Endothelial cell of umbilical vein (primary cell): Measurements from ENCODE around the gene LRRTM4. TPM values are rescaled to one million over a fixed set of nuclear protein-coding genes. Genes with fewer than 3 reads are reported as not detected.

ENCODE experiments used
- BruUV-seq: library from RNA; stranded (reverse); fragments of 400-500 nt; replicated peaks from 2 replicates; lab custom pipeline; 2021; lab: Mats Ljungman, UMichigan
- CTCF ChIA-PET: fragments of 300-600, 350-600 bp; sonication (Branson Sonifier 250); formaldehyde crosslinking; loops from one replicate; lab custom pipeline; 2021; ENCODE audit warnings: antibody characterized with exemption, inconsistent platforms; lab: Charles Lee
- POLR2A ChIA-PET: fragments of 300-600, 350-600 bp; sonication (Branson Sonifier 250); formaldehyde crosslinking; loops from one replicate; lab custom pipeline; 2021; ENCODE audit warnings: antibody characterized with exemption, inconsistent platforms; lab: Charles Lee
- DNase-seq: peaks from one replicate; pipeline ENCODE4 v3.0.0-alpha.2; 2011; ENCODE audit warnings: low read depth, low spot score
- FAIRE-seq: peaks from 2 replicates; lab custom pipeline; 2011; peaks lifted over from hg19 to GRCh38; lab: Jason Lieb, UNC
- H2AFZ ChIP-seq: 2 replicates; pipeline ENCODE4 v1.6.0; 2012; ENCODE audit warnings: low read depth, low read length, control low read depth, inconsistent platforms
- H3K27ac ChIP-seq: 2 replicates; pipeline ENCODE4 v1.5.1; 2011; ENCODE audit warnings: low read depth, mild to moderate bottlenecking, control low read depth, low read length, moderate library complexity; ENCODE audit not compliant: insufficient read depth
- H3K27me3 ChIP-seq, 2 experiments: 2 replicates each; pipeline versions ENCODE4 v1.6.0 to v1.6.1; 2011; ENCODE audit warnings: low read length in 2 of 2, mixed read lengths in 1 of 2; ENCODE audit not compliant: control insufficient read depth in 2 of 2, insufficient read depth in 2 of 2
- H3K36me3 ChIP-seq, 2 experiments: 2 replicates in 1 of 2; 3 replicates in 1 of 2; pipeline ENCODE4 v1.5.1; 2011; ENCODE audit warnings: low read length in 2 of 2, mild to moderate bottlenecking in 1 of 2, moderate library complexity in 1 of 2; ENCODE audit not compliant: control insufficient read depth in 2 of 2, insufficient read depth in 2 of 2; ENCODE audit errors: extremely low read depth in 1 of 2
- H3K4me1 ChIP-seq: 3 replicates; pipeline ENCODE4 v1.5.1; 2011; ENCODE audit warnings: mild to moderate bottlenecking, low read length; ENCODE audit not compliant: control insufficient read depth, insufficient read depth; ENCODE audit errors: extremely low read depth
- H3K4me2 ChIP-seq: 2 replicates; pipeline ENCODE4 v1.6.1; 2011; ENCODE audit warnings: low read length, control low read depth, mixed read lengths; ENCODE audit not compliant: insufficient read depth
- H3K4me3 ChIP-seq, 3 experiments: fragments of 200-600 bp in 1 of 3; sonication (generic), shearing (Covaris generic) in 1 of 3; replicated peaks in 1 of 3; 2 replicates each; pipeline ENCODE4 v1.5.1; 2011 to 2016; ENCODE audit warnings: control low read depth in 3 of 3, low read length in 3 of 3, mild to moderate bottlenecking in 2 of 3, inconsistent platforms in 1 of 3, low read depth in 1 of 3, moderate library complexity in 1 of 3; ENCODE audit not compliant: insufficient read depth in 1 of 3
- H3K79me2 ChIP-seq: 2 replicates; pipeline ENCODE4 v1.6.0; 2012; ENCODE audit warnings: low read length, inconsistent platforms; ENCODE audit not compliant: control insufficient read depth, insufficient read depth
- H3K9ac ChIP-seq: replicated peaks from 2 replicates; pipeline ENCODE3; 2011; ENCODE audit warnings: low read length, control low read depth; ENCODE audit not compliant: insufficient read depth; ENCODE audit errors: extremely low read depth
- H3K9me1 ChIP-seq: replicated peaks from 3 replicates; pipeline ENCODE4 v1.6.0; 2011; ENCODE audit warnings: mild to moderate bottlenecking, low read length; ENCODE audit not compliant: control insufficient read depth, insufficient read depth; ENCODE audit errors: extremely low read depth
- H3K9me3 ChIP-seq: replicated peaks from 2 replicates; pipeline ENCODE4 v1.5.1; 2012; ENCODE audit warnings: low read length, inconsistent platforms; ENCODE audit not compliant: control insufficient read depth, insufficient read depth
- H4K20me1 ChIP-seq: replicated peaks from 2 replicates; pipeline ENCODE3; 2011; ENCODE audit warnings: mild to moderate bottlenecking, low read length; ENCODE audit not compliant: control insufficient read depth, insufficient read depth; ENCODE audit errors: extremely low read depth
- EZH2 ChIP-seq: IDR thresholded peaks from 2 replicates; pipeline ENCODE4 v1.6.1; 2012; ENCODE audit warnings: borderline replicate concordance, low read depth, mild to moderate bottlenecking, moderate library complexity, low read length, inconsistent platforms; ENCODE audit not compliant: severe bottlenecking
- FOS ChIP-seq: IDR thresholded peaks from 2 replicates; pipeline ENCODE4 v1.6.1; 2011; ENCODE audit warnings: mild to moderate bottlenecking, low read length, moderate library complexity, borderline replicate concordance; ENCODE audit not compliant: insufficient read depth
- GATA2 ChIP-seq: IDR thresholded peaks from 2 replicates; pipeline ENCODE4 v1.7.0; 2011; ENCODE audit warnings: low read depth, mild to moderate bottlenecking, moderate library complexity, mixed read lengths, low read length; ENCODE audit not compliant: insufficient read length, insufficient read depth
- JUN ChIP-seq: IDR thresholded peaks from 2 replicates; pipeline ENCODE4 v1.6.1; 2011; ENCODE audit warnings: borderline replicate concordance, low read depth; ENCODE audit not compliant: insufficient read length, insufficient read depth
- MYC ChIP-seq: IDR thresholded peaks from one replicate; pipeline ENCODE4 v1.6.1; 2011; ENCODE audit warnings: mild to moderate bottlenecking, low read depth, low read length
- POLR2A ChIP-seq: IDR thresholded peaks from 2 replicates; pipeline ENCODE4 v1.6.1; 2012; ENCODE audit warnings: low read depth, mild to moderate bottlenecking, control low read depth, low read length
- POLR2AphosphoS5 ChIP-seq: IDR thresholded peaks from 2 replicates; pipeline ENCODE4 v1.6.1; 2012; ENCODE audit warnings: low read depth, mild to moderate bottlenecking, control low read depth, low read length, moderate library complexity; ENCODE audit not compliant: insufficient read depth
- dilution Hi-C: fragments of 300-500 bp; cut with MboI; formaldehyde crosslinking; loops from one replicate; pipeline ENCODE4 v1.15.0; 2019; ENCODE audit warnings: low sequenced_read_pairs; ENCODE audit not compliant: extremely low pct_ligation_motif_present
- intact Hi-C: fragments of 100-400 bp; cut with micrococcal nuclease; formaldehyde crosslinking; loops from one replicate; pipeline ENCODE4 v1.10.0; 2022
- polyA plus RNA-seq, 4 experiments: library from polyadenylated mRNA; depleted of rRNA in 3 of 4; stranded (reverse) in 3 of 4; unstranded in 1 of 4; fragments of >200 nt; gene quantifications; 2 replicates each; pipeline versions ENCODE4 v1.2.1 to v1.2.3, GENCODE V29; 2011 to 2012; ENCODE audit warnings: missing spikeins in 1 of 4
- total RNA-seq: library from RNA; stranded (reverse); gene quantifications from 2 replicates; pipeline ENCODE4 v1.2.3, GENCODE V29; 2021
- TF ChIP-seq, protein P1 (sequence below), 2 donors: IDR thresholded peaks; 1 replicate in 1 of 2; 2 replicates in 1 of 2; pipeline ENCODE4 v1.5.1; 2011; ENCODE audit warnings: low read length in 2 of 2, mild to moderate bottlenecking in 2 of 2, moderate library complexity in 2 of 2, control low read depth in 1 of 2, inconsistent platforms in 1 of 2, low read depth in 1 of 2; ENCODE audit not compliant: insufficient read depth in 1 of 2; ENCODE audit errors: extremely low read depth in 1 of 2
- TF ChIP-seq, protein P2 (sequence below): IDR thresholded peaks from 2 replicates; pipeline ENCODE4 v1.6.1; 2011; ENCODE audit not compliant: insufficient read depth, insufficient read length

LRRTM4 gene
- total and polyA plus RNA-seq, 2 donors (not counting 3 experiments of a cell fraction or from before 2014, with no cell fraction given), result not detected

DNA sequence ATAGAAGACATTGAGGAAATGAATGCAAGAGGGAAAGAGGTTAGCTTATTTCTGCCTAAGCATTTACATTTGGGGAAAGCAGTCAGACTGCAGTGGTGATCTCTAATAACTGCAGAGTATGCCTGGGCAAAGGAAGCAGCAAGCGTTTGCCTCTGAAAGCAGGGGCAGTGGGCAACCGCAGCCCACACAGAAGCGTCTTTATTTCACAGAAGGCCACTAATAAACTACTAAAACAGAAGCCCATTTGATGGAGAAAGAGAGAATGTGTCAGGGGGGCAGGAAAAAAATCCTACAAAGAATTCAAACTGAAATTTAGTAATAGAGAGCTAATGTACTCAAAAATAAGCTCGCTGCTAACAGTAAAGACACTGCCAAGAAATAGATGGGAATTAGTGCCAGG is 53.1 kb downstream of the LRRTM4 start:
- CTCF ChIA-PET, result no interaction called here

More for the DNA sequence above, 53.1 kb downstream of the LRRTM4 start:
- H3K9me1 ChIP-seq, result no peaks in the 10 kb centered on the region
- TF ChIP-seq MYC (no peak), POLR2A (no peak), EZH2 (no peak), GATA2 (no peak), JUN (no peak), FOS (no peak), POLR2AphosphoS5 (no peak)
- TF ChIP-seq, protein P1, sequence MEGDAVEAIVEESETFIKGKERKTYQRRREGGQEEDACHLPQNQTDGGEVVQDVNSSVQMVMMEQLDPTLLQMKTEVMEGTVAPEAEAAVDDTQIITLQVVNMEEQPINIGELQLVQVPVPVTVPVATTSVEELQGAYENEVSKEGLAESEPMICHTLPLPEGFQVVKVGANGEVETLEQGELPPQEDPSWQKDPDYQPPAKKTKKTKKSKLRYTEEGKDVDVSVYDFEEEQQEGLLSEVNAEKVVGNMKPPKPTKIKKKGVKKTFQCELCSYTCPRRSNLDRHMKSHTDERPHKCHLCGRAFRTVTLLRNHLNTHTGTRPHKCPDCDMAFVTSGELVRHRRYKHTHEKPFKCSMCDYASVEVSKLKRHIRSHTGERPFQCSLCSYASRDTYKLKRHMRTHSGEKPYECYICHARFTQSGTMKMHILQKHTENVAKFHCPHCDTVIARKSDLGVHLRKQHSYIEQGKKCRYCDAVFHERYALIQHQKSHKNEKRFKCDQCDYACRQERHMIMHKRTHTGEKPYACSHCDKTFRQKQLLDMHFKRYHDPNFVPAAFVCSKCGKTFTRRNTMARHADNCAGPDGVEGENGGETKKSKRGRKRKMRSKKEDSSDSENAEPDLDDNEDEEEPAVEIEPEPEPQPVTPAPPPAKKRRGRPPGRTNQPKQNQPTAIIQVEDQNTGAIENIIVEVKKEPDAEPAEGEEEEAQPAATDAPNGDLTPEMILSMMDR (IDR thresholded peaks at IDR 0.05; ENCODE audit: extremely low read depth in 1 of 2, insufficient read depth in 1 of 2, low read depth in 1 of 2, low read length in 2 of 2), result no peak
- TF ChIP-seq, protein P2, sequence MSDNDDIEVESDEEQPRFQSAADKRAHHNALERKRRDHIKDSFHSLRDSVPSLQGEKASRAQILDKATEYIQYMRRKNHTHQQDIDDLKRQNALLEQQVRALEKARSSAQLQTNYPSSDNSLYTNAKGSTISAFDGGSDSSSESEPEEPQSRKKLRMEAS, result no peak
- no peaks in the 10 kb centered on the region for H3K27me3 ChIP-seq
- H2AFZ ChIP-seq, result no peak overlapping the region
- BruUV-seq, result no TSS peak
- H3K27ac ChIP-seq, result no peak overlapping the region
- H3K9me3 ChIP-seq, result no peaks in the 10 kb centered on the region
- DNase-seq, result no peak
- no peak overlapping the region for H3K4me2 ChIP-seq
- H3K79me2 ChIP-seq, result no peaks in the 10 kb centered on the region
- dilution Hi-C loops, result no loop called here
- H3K36me3 ChIP-seq, result no peaks in the 10 kb centered on the region
- no peaks in the 10 kb centered on the region for H4K20me1 ChIP-seq
- H3K4me1 ChIP-seq, result no peaks in the 10 kb centered on the region
- H3K4me3 ChIP-seq, result no peak overlapping the region
- no peak for FAIRE-seq
- no peak overlapping the region for H3K9ac ChIP-seq
- POLR2A ChIA-PET, result no interaction called here
- intact Hi-C loops, result no loop called here
